ENCODE results near the gene RBM5. TPM values are rescaled to one million over a fixed set of nuclear protein-coding genes. Genes with fewer than 3 reads are reported as not detected.
A peak's percentile ranks its signal among the peaks of the same experiment; 100 is the strongest.

RBM5 gene
- polyA plus RNA-seq, 3 donors = 9.7 to 332 (median 18.5) TPM

DNA sequence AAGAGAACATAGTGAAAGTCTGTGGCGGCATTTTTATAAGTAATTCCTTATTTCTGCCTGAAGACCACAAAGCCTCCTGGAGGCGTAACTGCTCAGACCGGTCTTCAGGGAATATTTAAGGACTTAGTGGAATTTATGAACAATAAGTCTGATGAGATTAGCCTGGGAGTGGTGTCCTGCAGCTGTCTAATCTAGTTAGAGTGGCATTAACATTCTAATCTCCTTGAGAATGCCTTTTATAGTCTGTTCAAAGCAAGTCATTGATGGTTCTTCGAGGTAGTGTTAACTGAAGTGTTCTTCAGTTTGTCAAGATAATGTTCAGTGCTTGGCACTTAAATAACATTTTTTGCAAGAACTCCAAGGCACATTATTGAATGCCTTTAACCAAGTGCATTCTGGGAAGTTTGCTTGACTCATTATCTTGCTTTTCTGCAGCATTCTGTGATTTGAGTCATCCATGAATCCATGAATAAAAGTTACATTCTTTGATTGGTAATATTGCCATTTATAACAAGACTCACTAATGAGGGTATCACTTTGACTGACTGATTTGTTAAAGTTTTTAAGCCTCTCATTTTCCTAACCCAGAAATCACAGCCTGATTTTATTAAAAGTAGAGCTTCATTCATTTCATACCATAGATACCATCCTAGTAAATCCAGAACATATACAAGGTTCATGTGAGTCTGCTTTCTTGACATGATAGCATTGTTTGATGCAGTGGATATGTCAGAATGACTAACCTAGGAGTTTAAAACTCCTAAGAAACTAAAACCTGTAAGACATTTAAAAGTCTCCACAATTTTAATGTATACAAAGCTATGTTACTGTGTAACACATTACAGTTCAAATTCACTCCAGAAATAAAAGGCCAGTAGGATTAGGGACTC, 12.5 kb downstream of the RBM5 start:
- TF ChIP-seq, protein P1, sequence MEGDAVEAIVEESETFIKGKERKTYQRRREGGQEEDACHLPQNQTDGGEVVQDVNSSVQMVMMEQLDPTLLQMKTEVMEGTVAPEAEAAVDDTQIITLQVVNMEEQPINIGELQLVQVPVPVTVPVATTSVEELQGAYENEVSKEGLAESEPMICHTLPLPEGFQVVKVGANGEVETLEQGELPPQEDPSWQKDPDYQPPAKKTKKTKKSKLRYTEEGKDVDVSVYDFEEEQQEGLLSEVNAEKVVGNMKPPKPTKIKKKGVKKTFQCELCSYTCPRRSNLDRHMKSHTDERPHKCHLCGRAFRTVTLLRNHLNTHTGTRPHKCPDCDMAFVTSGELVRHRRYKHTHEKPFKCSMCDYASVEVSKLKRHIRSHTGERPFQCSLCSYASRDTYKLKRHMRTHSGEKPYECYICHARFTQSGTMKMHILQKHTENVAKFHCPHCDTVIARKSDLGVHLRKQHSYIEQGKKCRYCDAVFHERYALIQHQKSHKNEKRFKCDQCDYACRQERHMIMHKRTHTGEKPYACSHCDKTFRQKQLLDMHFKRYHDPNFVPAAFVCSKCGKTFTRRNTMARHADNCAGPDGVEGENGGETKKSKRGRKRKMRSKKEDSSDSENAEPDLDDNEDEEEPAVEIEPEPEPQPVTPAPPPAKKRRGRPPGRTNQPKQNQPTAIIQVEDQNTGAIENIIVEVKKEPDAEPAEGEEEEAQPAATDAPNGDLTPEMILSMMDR (IDR thresholded peaks at IDR 0.05) = no peak
- H3K36me3 Mint-ChIP-seq = peaks cover 84 to 99% of the 10 kb centered on the region in 2 donors

DNA sequence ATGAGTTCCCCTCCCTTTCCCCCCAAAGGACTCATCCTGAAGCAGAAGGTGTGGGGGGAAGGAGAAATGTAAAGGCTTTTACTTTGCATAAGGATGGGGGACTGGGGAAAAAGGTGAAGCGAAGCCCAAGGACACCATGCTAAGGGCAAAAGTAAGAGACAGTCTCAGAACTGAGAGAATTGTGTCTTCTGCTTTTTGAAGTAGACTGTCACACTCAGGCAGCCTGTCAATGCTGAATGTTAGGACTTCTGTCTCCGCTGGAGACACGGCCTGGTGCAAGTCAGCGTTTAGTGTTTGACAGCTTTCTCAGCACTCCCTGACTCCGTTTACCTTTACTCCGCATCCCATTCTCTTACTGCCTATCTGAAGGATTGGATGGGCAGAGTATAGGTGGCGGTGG, 13.8 kb downstream of the RBM5 start:
- Mint-ChIP-seq H3K27ac (no peak overlapping the region), H3K9me3 (no peaks in the 10 kb centered on the region)
- TF ChIP-seq, protein P1 (IDR thresholded peaks at IDR 0.05) = no peak

More for the DNA sequence above, 12.5 kb downstream of the RBM5 start:
- no CpG with 5 or more reads among the region's 4 CpGs for WGBS (ENCODE audit: insufficient coverage)
- Histone ChIP-seq H3K4me3 (replicated peaks in 1 of 3; ENCODE audit: low read depth in 2 of 3, low read length in 3 of 3) (no peak overlapping the region), H3K9me3 (replicated peaks in 1 of 2; ENCODE audit: control insufficient read depth in 1 of 2, insufficient read depth in 1 of 2, low read length in 2 of 2) (no peaks in the 10 kb centered on the region), H3K36me3 (replicated peaks in 1 of 2; ENCODE audit: control insufficient read depth in 1 of 2, insufficient read depth in 2 of 2, low read length in 2 of 2) (peaks cover 91 to 100% of the 10 kb centered on the region in 2 donors), H2AFZ (ENCODE audit: insufficient read depth, low read depth, low read length, poor library complexity, severe bottlenecking) (no peak overlapping the region), H4K20me1 (ENCODE audit: insufficient read depth, low read length) (peaks cover 100% of the 10 kb centered on the region), H3K4me1 (ENCODE audit: control insufficient read depth in 1 of 2, insufficient read depth in 2 of 2, low read length in 2 of 2) (no peaks in the 10 kb centered on the region), H3K79me2 (ENCODE audit: insufficient read depth, low read length) (peaks cover 31% of the 10 kb centered on the region), H3K27me3 (ENCODE audit: control insufficient read depth in 2 of 2, insufficient read depth in 2 of 2, low read length in 2 of 2) (no peaks in the 10 kb centered on the region), H3K27ac (ENCODE audit: low read depth in 1 of 2, low read length in 2 of 2) (no peak overlapping the region), H3K9ac (ENCODE audit: insufficient read depth, low read length, poor library complexity, severe bottlenecking) (no peak overlapping the region), H3K4me2 (replicated peaks; ENCODE audit: extremely low read depth, low read length, poor library complexity, severe bottlenecking) (no peak overlapping the region)
- no peaks in the 10 kb centered on the region for H3K27me3 Mint-ChIP-seq (ENCODE audit: low read depth in 3 of 3)
- H3K9me3 Mint-ChIP-seq = no peaks in the 10 kb centered on the region
- no peak overlapping the region for H3K4me3 Mint-ChIP-seq
- H3K27ac Mint-ChIP-seq = peak overlapping the region in 1 of 7 donors; percentile 26
- intact Hi-C loops (cut with micrococcal nuclease) = no loop called here
- DNase-seq = no peak
- H3K4me1 Mint-ChIP-seq = no peaks in the 10 kb centered on the region

More for the DNA sequence above, 13.8 kb downstream of the RBM5 start:
- peaks cover 18% of the 10 kb centered on the region for H3K79me2 ChIP-seq (ENCODE audit: insufficient read depth, low read length)
- no peaks in the 10 kb centered on the region for H3K4me1 ChIP-seq (ENCODE audit: control insufficient read depth in 1 of 2, insufficient read depth in 2 of 2, low read length in 2 of 2)
- Mint-ChIP-seq H3K36me3 (peaks cover 86 to 99% of the 10 kb centered on the region in 2 donors), H3K27me3 (ENCODE audit: low read depth in 3 of 3) (no peaks in the 10 kb centered on the region), H3K4me1 (no peaks in the 10 kb centered on the region), H3K4me3 (no peak overlapping the region)
- H3K4me3 ChIP-seq (replicated peaks in 1 of 3; ENCODE audit: low read depth in 2 of 3, low read length in 3 of 3) = no peak overlapping the region
- no peaks in the 10 kb centered on the region for H3K9me3 ChIP-seq (replicated peaks in 1 of 2; ENCODE audit: control insufficient read depth in 1 of 2, insufficient read depth in 1 of 2, low read length in 2 of 2)
- H2AFZ ChIP-seq (ENCODE audit: insufficient read depth, low read depth, low read length, poor library complexity, severe bottlenecking) = no peak overlapping the region
- WGBS (ENCODE audit: insufficient coverage) = 100% methylated on average over 4 of the region's 7 CpGs
- H3K9ac ChIP-seq (ENCODE audit: insufficient read depth, low read length, poor library complexity, severe bottlenecking) = no peak overlapping the region
- peaks cover 100% of the 10 kb centered on the region for H4K20me1 ChIP-seq (ENCODE audit: insufficient read depth, low read length)
- DNase-seq = no peak
- intact Hi-C loops (cut with micrococcal nuclease) = no loop called here
- H3K36me3 ChIP-seq (replicated peaks in 1 of 2; ENCODE audit: control insufficient read depth in 1 of 2, insufficient read depth in 2 of 2, low read length in 2 of 2) = peaks cover 96 to 100% of the 10 kb centered on the region in 2 donors
- H3K27ac ChIP-seq (ENCODE audit: low read depth in 1 of 2, low read length in 2 of 2) = no peak overlapping the region
- H3K4me2 ChIP-seq (replicated peaks; ENCODE audit: extremely low read depth, low read length, poor library complexity, severe bottlenecking) = no peak overlapping the region
- no peaks in the 10 kb centered on the region for H3K27me3 ChIP-seq (ENCODE audit: control insufficient read depth in 2 of 2, insufficient read depth in 2 of 2, low read length in 2 of 2)
